Liver (tissue), 9 donors: ENCODE data around the gene MCTP1. TPM values are rescaled to one million over a fixed set of nuclear protein-coding genes. Genes with fewer than 3 reads are reported as not detected.
"Not testable (repeated sequence)": the region's sequence is repeated elsewhere in the genome, so short reads cannot be mapped to it uniquely, and the experiment has no call there.

Experiments
- DNase-seq: peaks from one replicate; pipeline ENCODE4 v3.0.0-alpha.2; 2017; ENCODE audit warnings: low spot score
- H3K27ac ChIP-seq, 2 donors: one replicate each; pipeline ENCODE4 v1.7.0; 2013; ENCODE audit warnings: inconsistent platforms in 2 of 2, low read length in 2 of 2, control low read depth in 1 of 2, low read depth in 1 of 2, mild to moderate bottlenecking in 1 of 2
- H3K27me3 ChIP-seq, 4 donors: one replicate each; pipeline versions ENCODE4 v1.6.1 to v1.7.0; 2013; ENCODE audit warnings: low read length in 3 of 4, inconsistent platforms in 1 of 4, mild to moderate bottlenecking in 1 of 4, moderate library complexity in 1 of 4; ENCODE audit not compliant: control insufficient read depth in 4 of 4, insufficient read depth in 4 of 4
- H3K36me3 ChIP-seq, 4 donors: one replicate each; pipeline versions ENCODE4 v1.6.1 to v1.7.0; 2013; ENCODE audit warnings: low read length in 3 of 4, mild to moderate bottlenecking in 3 of 4, low read depth in 1 of 4, moderate library complexity in 1 of 4; ENCODE audit not compliant: control insufficient read depth in 4 of 4, insufficient read depth in 3 of 4
- H3K4me1 ChIP-seq, 4 donors: one replicate each; pipeline versions ENCODE4 v1.6.1 to v1.7.0; 2013; ENCODE audit warnings: low read length in 3 of 4, mild to moderate bottlenecking in 3 of 4, moderate library complexity in 1 of 4; ENCODE audit not compliant: control insufficient read depth in 4 of 4, insufficient read depth in 4 of 4
- H3K4me3 ChIP-seq, 3 donors: one replicate each; pipeline versions ENCODE4 v1.6.1 to v1.7.0; 2013; ENCODE audit warnings: low read length in 3 of 3, control low read depth in 1 of 3, low read depth in 1 of 3, mild to moderate bottlenecking in 1 of 3
- H3K9ac ChIP-seq, 2 donors: one replicate each; pipeline ENCODE4 v1.7.0; 2013; ENCODE audit warnings: low read length in 2 of 2, mild to moderate bottlenecking in 2 of 2, moderate library complexity in 2 of 2, control low read depth in 1 of 2, low read depth in 1 of 2
- H3K9me3 ChIP-seq, 4 donors: one replicate each; pipeline versions ENCODE4 v1.6.1 to v1.7.0; 2013; ENCODE audit warnings: low read length in 3 of 4; ENCODE audit not compliant: control insufficient read depth in 4 of 4
- ATF3 ChIP-seq: IDR thresholded peaks from 2 replicates; pipeline ENCODE4 v1.6.1; 2016; ENCODE audit warnings: antibody characterized with exemption
- CTCF ChIP-seq: fragments of 150-350 bp; IDR thresholded peaks from 2 replicates; pipeline ENCODE4 v1.5.1; 2017; ENCODE audit warnings: improper control_type of control experiment, low read depth, low read length; ENCODE audit not compliant: missing input control
- EGR1 ChIP-seq, 2 donors: IDR thresholded peaks; 2 replicates each; pipeline ENCODE4 v1.6.1; 2016 to 2018; ENCODE audit warnings: antibody characterized with exemption in 2 of 2, low read depth in 2 of 2
- FOXA1 ChIP-seq: IDR thresholded peaks from 2 replicates; pipeline ENCODE4 v1.6.1; 2016; ENCODE audit warnings: antibody characterized with exemption
- FOXA2 ChIP-seq: IDR thresholded peaks from 2 replicates; pipeline ENCODE4 v1.6.1; 2016; ENCODE audit warnings: antibody characterized with exemption
- GABPA ChIP-seq, 2 donors: IDR thresholded peaks in 1 of 2; conservative IDR thresholded peaks in 1 of 2; 2 replicates each; pipeline ENCODE4 v1.6.1; 2016; ENCODE audit warnings: antibody characterized with exemption in 2 of 2, mild to moderate bottlenecking in 1 of 2, moderate library complexity in 1 of 2
- HNF4A ChIP-seq, 2 donors: conservative IDR thresholded peaks; 2 replicates each; pipeline ENCODE4 v1.6.1; 2016; ENCODE audit warnings: antibody characterized with exemption in 2 of 2, mild to moderate bottlenecking in 2 of 2
- HNF4G ChIP-seq: IDR thresholded peaks from 2 replicates; pipeline ENCODE4 v1.6.1; 2016; ENCODE audit warnings: antibody characterized with exemption
- JUND ChIP-seq, 2 donors: IDR thresholded peaks; 2 replicates each; pipeline ENCODE4 v1.6.1; 2016; ENCODE audit warnings: antibody characterized with exemption in 2 of 2
- MAX ChIP-seq: IDR thresholded peaks from 2 replicates; pipeline ENCODE4 v1.6.1; 2016; ENCODE audit warnings: antibody characterized with exemption
- NR2F2 ChIP-seq: IDR thresholded peaks from 2 replicates; pipeline ENCODE4 v1.6.1; 2016; ENCODE audit warnings: antibody characterized with exemption
- RAD21 ChIP-seq, 2 donors: IDR thresholded peaks; 2 replicates each; pipeline ENCODE4 v1.6.1; 2016; ENCODE audit warnings: antibody characterized with exemption in 2 of 2, mild to moderate bottlenecking in 2 of 2
- REST ChIP-seq: IDR thresholded peaks from 2 replicates; pipeline ENCODE4 v1.6.1; 2016; ENCODE audit warnings: antibody characterized with exemption, mild to moderate bottlenecking
- RXRA ChIP-seq, 2 donors: IDR thresholded peaks; 2 replicates each; pipeline ENCODE4 v1.6.1; 2017 to 2018; ENCODE audit warnings: antibody characterized with exemption in 2 of 2, mild to moderate bottlenecking in 1 of 2
- SP1 ChIP-seq: IDR thresholded peaks from 2 replicates; pipeline ENCODE4 v1.6.1; 2018; ENCODE audit warnings: antibody characterized with exemption, mild to moderate bottlenecking
- TAF1 ChIP-seq: conservative IDR thresholded peaks from 2 replicates; pipeline ENCODE4 v1.6.1; 2016; ENCODE audit warnings: antibody characterized with exemption, mild to moderate bottlenecking
- YY1 ChIP-seq: IDR thresholded peaks from 2 replicates; pipeline ENCODE4 v1.6.1; 2016; ENCODE audit warnings: antibody characterized with exemption, mild to moderate bottlenecking
- ZBTB33 ChIP-seq: IDR thresholded peaks from 2 replicates; pipeline ENCODE4 v1.6.1; 2016; ENCODE audit warnings: antibody characterized with exemption
- WGBS: extraction: QIAGEN DNeasy Blood & Tissue Kit; methylation state at CpG from one replicate; pipeline ENCODE4 v1.1.7; 2013; 5-methylcytosine and 5-hydroxymethylcytosine counted together
- polyA plus RNA-seq, 2 donors: library from polyadenylated mRNA; stranded (reverse) in 1 of 2; unstranded in 1 of 2; fragments of 200-250 nt in 1 of 2; fragments of >200 nt in 1 of 2; fragmentation: Nextera tagmentation in 1 of 2; extraction: Ambion mirVana in 1 of 2; gene quantifications; one replicate each; pipeline versions ENCODE4 v1.2.1 to v1.2.3, GENCODE V29; 2013 to 2015
- total RNA-seq, 2 donors: library from RNA; depleted of rRNA; stranded (reverse); fragments of >200 nt; gene quantifications; one replicate each; pipeline ENCODE4 v1.2.3, GENCODE V29; 2014
- donor health status: healthy.
- donor health status: healthy.
- donor health status: healthy.
- donor health status: healthy.
- donor health status: healthy.

Gene MCTP1
- total and polyA plus RNA-seq, 4 donors = 0.67 to 7.6 (median 4.3) TPM

- no peak for TF ChIP-seq MAX
Observed at GRCh38 chr5:95149387-95149786, 135.5 kb downstream of the MCTP1 start (continued).

GRCh38 chr5:95148453-95148852 is 136.4 kb downstream of the MCTP1 start:
- Histone ChIP-seq H3K27me3 (peaks cover 0 to 3% (median 0%) of the 10 kb centered on the region in 4 donors), H3K36me3 (no peaks in the 10 kb centered on the region), H3K4me3 (no peak overlapping the region), H3K27ac (no peak overlapping the region), H3K9ac (no peak overlapping the region), H3K4me1 (no peaks in the 10 kb centered on the region), H3K9me3 (no peaks in the 10 kb centered on the region)
- TF ChIP-seq ATF3 = no peak
- TF ChIP-seq FOXA1 = no peak
- no peak for TF ChIP-seq RXRA (IDR thresholded peaks at IDR 0.05)
- no peak for TF ChIP-seq NR2F2
- TF ChIP-seq CTCF = no peak
- no peak for TF ChIP-seq RAD21 (IDR thresholded peaks at IDR 0.05)
- TF ChIP-seq JUND (IDR thresholded peaks at IDR 0.05) = no peak
- no peak for TF ChIP-seq FOXA2
- TF ChIP-seq REST = no peak
- TF ChIP-seq TAF1 = no peak
- no peak for TF ChIP-seq ZBTB33
- TF ChIP-seq MAX = no peak
- TF ChIP-seq HNF4G = no peak
- TF ChIP-seq SP1 = no peak
- TF ChIP-seq YY1 = no peak
- TF ChIP-seq HNF4A (conservative IDR thresholded peaks at IDR 0.05) = no peak
- TF ChIP-seq EGR1 (IDR thresholded peaks at IDR 0.05; ENCODE audit: low read depth in 2 of 2) = no peak
- TF ChIP-seq GABPA (IDR thresholded peaks at IDR 0.05 in 1 of 2, conservative IDR thresholded peaks at IDR 0.05 in 1 of 2) = no peak
- no peak for DNase-seq

GRCh38 chr5:95143858-95144257 is 141.0 kb downstream of the MCTP1 start:
- 84% methylated on average over 2 of the region's 2 CpGs for WGBS
- H3K4me3 ChIP-seq, H3K27me3 ChIP-seq, H3K4me1 ChIP-seq, H3K9ac ChIP-seq, H3K36me3 ChIP-seq, H3K9me3 ChIP-seq, DNase-seq, H3K27ac ChIP-seq: not testable (repeated sequence)
